Keratinocyte (primary cell): Measurements from ENCODE around the gene TAOK1.

Experiments
- EZH2 ChIP-seq: IDR thresholded peaks from one replicate; pipeline ENCODE4 v1.6.1; 2012; ENCODE audit warnings: inconsistent platforms, mild to moderate bottlenecking, low read length, moderate library complexity
- TF ChIP-seq, protein P1 (sequence below), 3 experiments: IDR thresholded peaks in 1 of 3; conservative IDR thresholded peaks in 1 of 3; optimal IDR thresholded peaks in 1 of 3; 2 replicates in 2 of 3; 3 replicates in 1 of 3; pipeline versions ENCODE3 to v1.5.1; 2011; ENCODE audit warnings: low read length in 3 of 3, mild to moderate bottlenecking in 3 of 3, moderate library complexity in 2 of 3, control low read depth in 1 of 3, inconsistent platforms in 1 of 3; ENCODE audit not compliant: insufficient read depth in 2 of 3; ENCODE audit errors: extremely low read depth in 1 of 3

DNA sequence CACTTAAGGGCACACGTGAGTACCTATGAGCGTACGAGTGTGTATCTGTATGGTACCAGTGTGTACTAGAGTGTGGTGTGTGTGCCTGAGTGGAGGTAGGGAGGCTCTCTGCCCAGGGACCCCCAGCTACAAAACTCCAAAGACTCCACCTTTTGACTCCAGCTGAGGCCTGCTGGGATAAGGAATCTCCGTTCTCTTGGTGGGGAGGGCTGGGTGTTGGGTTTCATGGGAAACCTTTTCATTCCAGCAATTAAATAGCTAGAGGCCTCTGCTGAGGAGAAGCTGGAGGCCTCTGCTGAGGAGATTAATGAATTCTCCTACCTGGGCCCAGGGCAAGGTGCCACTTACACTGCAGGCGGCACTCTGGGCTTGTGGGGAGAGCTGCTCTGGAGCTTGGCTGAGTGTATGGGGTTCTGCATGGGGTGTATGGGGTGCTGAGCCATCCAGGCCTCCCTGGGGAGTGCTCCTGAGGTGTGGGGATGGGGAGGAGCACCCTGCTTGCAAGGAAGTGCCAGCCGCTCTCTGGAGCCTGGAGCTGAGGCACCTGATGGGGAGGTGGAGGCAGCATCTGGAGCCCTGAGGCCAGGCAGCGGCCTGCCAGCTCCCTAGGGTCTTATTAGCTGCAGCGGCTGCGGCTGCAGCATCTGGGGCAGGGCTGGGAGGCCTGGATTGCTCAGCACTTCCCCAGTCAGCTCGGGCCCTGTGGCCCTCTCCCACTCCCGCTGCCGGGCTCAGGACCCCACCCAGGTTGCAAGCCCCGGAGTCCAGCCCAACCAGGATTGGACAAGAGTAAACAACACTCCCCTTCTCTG is 207.4 kb downstream of the TAOK1 start:
- TF ChIP-seq, protein P1, sequence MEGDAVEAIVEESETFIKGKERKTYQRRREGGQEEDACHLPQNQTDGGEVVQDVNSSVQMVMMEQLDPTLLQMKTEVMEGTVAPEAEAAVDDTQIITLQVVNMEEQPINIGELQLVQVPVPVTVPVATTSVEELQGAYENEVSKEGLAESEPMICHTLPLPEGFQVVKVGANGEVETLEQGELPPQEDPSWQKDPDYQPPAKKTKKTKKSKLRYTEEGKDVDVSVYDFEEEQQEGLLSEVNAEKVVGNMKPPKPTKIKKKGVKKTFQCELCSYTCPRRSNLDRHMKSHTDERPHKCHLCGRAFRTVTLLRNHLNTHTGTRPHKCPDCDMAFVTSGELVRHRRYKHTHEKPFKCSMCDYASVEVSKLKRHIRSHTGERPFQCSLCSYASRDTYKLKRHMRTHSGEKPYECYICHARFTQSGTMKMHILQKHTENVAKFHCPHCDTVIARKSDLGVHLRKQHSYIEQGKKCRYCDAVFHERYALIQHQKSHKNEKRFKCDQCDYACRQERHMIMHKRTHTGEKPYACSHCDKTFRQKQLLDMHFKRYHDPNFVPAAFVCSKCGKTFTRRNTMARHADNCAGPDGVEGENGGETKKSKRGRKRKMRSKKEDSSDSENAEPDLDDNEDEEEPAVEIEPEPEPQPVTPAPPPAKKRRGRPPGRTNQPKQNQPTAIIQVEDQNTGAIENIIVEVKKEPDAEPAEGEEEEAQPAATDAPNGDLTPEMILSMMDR (optimal IDR thresholded peaks at IDR 0.05 in 1 of 3, IDR thresholded peaks at IDR 0.05 in 1 of 3, conservative IDR thresholded peaks at IDR 0.05 in 1 of 3; ENCODE audit: extremely low read depth in 1 of 3, insufficient read depth in 2 of 3, low read length in 3 of 3), result no peak
- no peak for TF ChIP-seq EZH2
